T47D (cell line): ENCODE results near the gene DGKI.

Experiments used
- DNase-seq, 2 experiments: peaks; one replicate each; pipeline versions ENCODE4 v3.0.0 to v3.0.0-alpha.2; 2011 to 2012; ENCODE audit warnings: low read depth in 1 of 2, low spot score in 1 of 2
- JUND ChIP-seq: IDR thresholded peaks from 2 replicates; pipeline ENCODE4 v1.6.1; 2012; ENCODE audit warnings: low read depth
- in situ Hi-C: cut with HindIII; loops from 2 replicates; pipeline ENCODE4 v1.10.0; 2016; ENCODE audit warnings: low sequenced_read_pairs, low pct_unique_long_range_greater_than_20kb

Gene DGKI

GRCh38 chr7:137846827-137847567 is at the start of gene DGKI:
TSS of gene DGKI (minus strand) at chr7:137846974.
- no peak for TF ChIP-seq JUND
- no peak for DNase-seq
- in situ Hi-C loops: no loop called here

- no peak for TF ChIP-seq JUND
- no peak for DNase-seq
- in situ Hi-C loops: no loop called here
Observed at GRCh38 chr7:137895301-137896221, 48.8 kb upstream of the DGKI start.

DNA sequence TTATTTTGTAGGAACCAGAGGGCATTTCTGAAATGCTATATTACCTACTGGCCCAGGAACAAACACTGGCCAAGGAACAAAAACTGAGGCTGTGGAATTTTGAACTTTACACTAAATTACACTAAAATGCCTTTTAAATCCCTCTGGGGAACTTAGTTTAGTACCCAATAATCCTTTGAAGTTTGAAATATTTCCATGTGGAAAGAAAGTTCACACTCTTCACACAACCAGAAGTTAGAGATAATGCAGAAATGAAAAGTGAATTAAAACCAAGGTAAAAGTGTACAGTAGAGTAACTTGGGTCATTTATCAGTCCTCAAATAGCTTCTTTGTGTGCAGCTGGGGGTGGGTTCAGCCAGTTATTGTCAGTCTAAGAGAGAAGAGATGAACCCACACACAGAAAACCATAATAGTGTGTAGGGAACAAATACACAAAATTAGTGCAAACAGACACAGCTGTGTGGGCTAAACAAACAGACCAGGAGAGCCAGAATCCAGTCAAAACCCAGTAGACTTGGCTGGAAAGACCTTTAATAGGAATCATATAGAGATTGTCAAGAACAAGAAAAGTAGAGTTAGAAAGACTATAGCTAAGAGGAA is 46.5 kb upstream of the DGKI start:
- TF ChIP-seq JUND: no peak
- DNase-seq: no peak
- in situ Hi-C loops: no loop called here

DNA sequence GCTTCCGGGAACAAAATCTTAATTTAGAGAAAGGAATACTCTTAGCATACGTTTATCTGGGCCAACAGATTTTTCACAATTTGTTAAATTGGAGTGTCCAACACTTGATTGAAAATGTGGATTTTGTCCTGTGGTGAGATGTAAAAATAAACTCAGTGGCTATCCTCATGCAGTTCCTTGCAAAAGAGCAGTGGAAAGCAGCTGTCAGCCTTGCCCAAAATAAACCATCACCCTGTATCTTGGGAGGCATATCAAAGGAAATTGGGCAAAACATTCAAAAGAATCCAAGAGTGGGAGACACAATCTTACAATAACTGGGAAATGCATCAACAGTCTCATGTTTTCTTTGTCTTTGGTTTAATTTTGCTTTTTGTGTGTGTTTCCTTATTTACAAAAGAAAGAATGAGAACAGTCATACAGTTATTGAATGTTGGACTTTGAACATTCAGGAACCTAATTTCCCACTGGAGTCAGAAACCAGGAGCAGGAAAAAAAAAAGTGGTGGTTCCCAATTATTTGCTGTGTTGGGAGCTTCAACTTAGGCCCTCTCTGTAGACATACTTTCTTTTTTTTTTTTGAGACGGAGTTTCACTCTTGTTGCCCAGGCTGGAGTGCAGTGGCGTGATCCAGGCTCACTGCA is 44.4 kb upstream of the DGKI start:
- TF ChIP-seq JUND: no peak
- no peak for DNase-seq
- in situ Hi-C loops: no loop called here

DNA sequence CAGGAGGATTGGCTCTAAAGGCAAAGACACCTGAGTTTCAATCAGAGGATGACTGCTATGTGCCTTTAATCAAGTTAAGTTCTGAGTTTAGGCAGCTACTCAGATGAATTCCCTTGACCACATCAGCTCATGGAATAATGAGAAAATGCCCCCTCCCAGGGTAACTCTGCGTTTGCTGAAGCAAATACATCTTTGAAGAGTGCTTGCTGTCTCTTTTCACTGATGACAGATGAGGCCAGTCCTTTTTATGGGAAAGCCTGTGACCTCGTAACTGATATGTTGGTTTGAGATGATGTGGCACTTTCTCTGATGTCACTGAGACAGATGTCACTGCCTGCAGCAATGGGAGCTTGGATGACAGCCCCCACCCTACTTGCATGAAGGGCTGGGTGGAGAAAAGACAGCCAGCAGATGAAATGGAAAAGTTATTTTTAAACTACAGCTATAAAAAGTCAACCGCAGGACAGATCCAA is 43.7 kb upstream of the DGKI start:
- no peak for TF ChIP-seq JUND
- in situ Hi-C loops: no loop called here
- no peak for DNase-seq

GRCh38 chr7:137888241-137888640 is 41.5 kb upstream of the DGKI start:
- no peak for DNase-seq
- in situ Hi-C loops: no loop called here
- no peak for TF ChIP-seq JUND

DNA sequence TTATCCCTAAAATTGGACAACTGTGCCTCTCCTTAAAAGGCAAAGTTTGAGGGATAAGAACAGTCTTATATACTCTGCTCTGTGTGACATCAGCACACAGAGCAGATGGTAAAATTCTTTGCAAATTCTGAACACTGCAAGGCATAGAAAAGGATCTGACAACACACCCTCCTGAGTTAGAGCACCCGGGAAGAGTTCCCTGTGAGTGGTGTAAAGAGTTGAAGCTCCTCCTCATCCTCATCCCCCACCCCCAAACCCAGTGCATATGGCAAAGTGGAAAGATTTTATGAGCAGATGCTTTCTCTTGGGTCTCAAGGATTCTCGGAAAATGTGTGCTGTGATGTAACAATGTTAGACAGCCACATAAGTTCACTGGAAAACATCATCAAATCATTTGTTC is 40.0 kb upstream of the DGKI start:
- DNase-seq: no peak
- in situ Hi-C loops: no loop called here
- TF ChIP-seq JUND: no peak

- in situ Hi-C loops: no loop called here
- DNase-seq: no peak
- no peak for TF ChIP-seq JUND
Observed at GRCh38 chr7:137886281-137886680, 39.5 kb upstream of the DGKI start.

GRCh38 chr7:137885678-137886077 is 38.9 kb upstream of the DGKI start:
- in situ Hi-C loops: no loop called here
- no peak for DNase-seq
- no peak for TF ChIP-seq JUND

DNA sequence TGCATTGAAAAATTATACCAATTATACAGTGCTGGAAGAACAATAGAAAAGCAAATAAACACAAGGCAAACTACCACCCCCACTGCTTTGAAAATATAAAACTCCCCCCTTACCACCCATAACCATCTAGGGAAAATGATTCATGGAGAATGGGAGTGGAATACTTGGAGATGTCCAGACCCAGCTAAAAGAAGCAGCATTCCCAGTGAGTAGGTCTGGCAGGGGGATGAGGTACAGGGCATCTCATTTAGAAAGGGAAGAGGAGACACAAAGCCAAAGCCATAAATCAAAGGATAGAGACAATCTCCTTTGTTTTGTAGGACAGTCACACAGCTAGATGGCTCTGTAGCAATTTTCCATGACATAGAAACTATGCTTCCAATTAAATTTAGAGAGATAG is 36.0 kb upstream of the DGKI start:
- in situ Hi-C loops: no loop called here
- no peak for TF ChIP-seq JUND
- no peak for DNase-seq

GRCh38 chr7:137882261-137882668 is 35.5 kb upstream of the DGKI start:
- TF ChIP-seq JUND: no peak
- in situ Hi-C loops: no loop called here
- no peak for DNase-seq

GRCh38 chr7:137881607-137882260 is 35.0 kb upstream of the DGKI start:
- no peak for DNase-seq
- in situ Hi-C loops: no loop called here
- no peak for TF ChIP-seq JUND
